Erythroblast (primary cell): ENCODE data around the gene PLXND1.
"Not testable (repeated sequence)": the region's sequence is repeated elsewhere in the genome, so short reads cannot be mapped to it uniquely, and the experiment has no call there.

ENCODE experiments used
- GATA1 ChIP-seq: IDR thresholded peaks from 2 replicates; pipeline ENCODE4 v1.6.1; 2011; ENCODE audit warnings: low read depth, mild to moderate bottlenecking, control low read depth, low read length, moderate library complexity
- POLR2A ChIP-seq: IDR thresholded peaks from 2 replicates; pipeline ENCODE4 v1.6.1; 2011; ENCODE audit warnings: mild to moderate bottlenecking, low read length

- TF ChIP-seq POLR2A, GATA1: not testable (repeated sequence)
These were observed 91.2 kb downstream of the PLXND1 start for GRCh38 chr3:129515108-129515820.
